Kidney epithelial cell (primary cell): ENCODE results near the gene PARP11. TPM values are rescaled to one million over a fixed set of nuclear protein-coding genes. Genes with fewer than 3 reads are reported as not detected.
A peak's percentile ranks its signal among the peaks of the same experiment; 100 is the strongest.

Experiments
- DNase-seq: peaks from one replicate; pipeline ENCODE4 v3.0.0-alpha.2; 2010; ENCODE audit warnings: low read depth
- H3K27me3 ChIP-seq: 2 replicates; pipeline ENCODE4 v1.6.0; 2011; ENCODE audit warnings: low read length; ENCODE audit not compliant: control insufficient read depth, insufficient read depth
- H3K36me3 ChIP-seq: 2 replicates; pipeline ENCODE4 v1.5.1; 2011; ENCODE audit warnings: low read length; ENCODE audit not compliant: control insufficient read depth, insufficient read depth
- H3K4me3 ChIP-seq: 2 replicates; pipeline ENCODE4 v1.5.1; 2011; ENCODE audit warnings: low read depth, mild to moderate bottlenecking, control low read depth, low read length
- total RNA-seq: library from RNA; depleted of rRNA; stranded (reverse); fragments of >200 nt; gene quantifications from 2 replicates; pipeline ENCODE4 v1.2.3, GENCODE V29; 2015
- TF ChIP-seq, protein P1 (sequence below): IDR thresholded peaks from 2 replicates; pipeline ENCODE4 v1.5.1; 2011; ENCODE audit warnings: mild to moderate bottlenecking, moderate library complexity, low read length, control low read depth, inconsistent platforms; ENCODE audit not compliant: insufficient read depth, poor library complexity, severe bottlenecking

PARP11 gene
- total RNA-seq, 1 donor from 2014 or later: 9.0 TPM

DNA sequence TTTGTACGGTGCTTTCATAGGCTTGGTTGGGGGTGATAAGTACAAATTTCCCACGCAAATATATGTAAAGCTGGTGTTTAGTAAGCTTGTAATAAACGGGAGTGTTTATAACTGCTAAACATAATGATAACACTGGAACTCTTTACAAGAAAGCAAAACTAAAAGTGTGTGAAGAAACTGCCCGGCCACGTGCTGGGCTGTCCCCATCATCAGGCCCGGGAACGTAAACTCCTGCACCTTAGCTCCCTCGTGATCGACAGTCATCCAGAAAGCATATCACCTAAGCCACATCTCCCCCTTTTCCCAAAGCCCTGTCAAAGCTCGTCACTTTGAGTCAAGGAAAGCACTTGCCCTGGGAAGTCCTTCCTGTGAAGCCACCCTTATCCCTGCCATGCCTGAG, 18.0 kb upstream of the PARP11 start:
- H3K27me3 ChIP-seq: peaks cover 2% of the 10 kb centered on the region
- H3K4me3 ChIP-seq: no peak overlapping the region
- H3K36me3 ChIP-seq: no peaks in the 10 kb centered on the region
- no peak for DNase-seq
- TF ChIP-seq, protein P1, sequence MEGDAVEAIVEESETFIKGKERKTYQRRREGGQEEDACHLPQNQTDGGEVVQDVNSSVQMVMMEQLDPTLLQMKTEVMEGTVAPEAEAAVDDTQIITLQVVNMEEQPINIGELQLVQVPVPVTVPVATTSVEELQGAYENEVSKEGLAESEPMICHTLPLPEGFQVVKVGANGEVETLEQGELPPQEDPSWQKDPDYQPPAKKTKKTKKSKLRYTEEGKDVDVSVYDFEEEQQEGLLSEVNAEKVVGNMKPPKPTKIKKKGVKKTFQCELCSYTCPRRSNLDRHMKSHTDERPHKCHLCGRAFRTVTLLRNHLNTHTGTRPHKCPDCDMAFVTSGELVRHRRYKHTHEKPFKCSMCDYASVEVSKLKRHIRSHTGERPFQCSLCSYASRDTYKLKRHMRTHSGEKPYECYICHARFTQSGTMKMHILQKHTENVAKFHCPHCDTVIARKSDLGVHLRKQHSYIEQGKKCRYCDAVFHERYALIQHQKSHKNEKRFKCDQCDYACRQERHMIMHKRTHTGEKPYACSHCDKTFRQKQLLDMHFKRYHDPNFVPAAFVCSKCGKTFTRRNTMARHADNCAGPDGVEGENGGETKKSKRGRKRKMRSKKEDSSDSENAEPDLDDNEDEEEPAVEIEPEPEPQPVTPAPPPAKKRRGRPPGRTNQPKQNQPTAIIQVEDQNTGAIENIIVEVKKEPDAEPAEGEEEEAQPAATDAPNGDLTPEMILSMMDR: no peak

DNA sequence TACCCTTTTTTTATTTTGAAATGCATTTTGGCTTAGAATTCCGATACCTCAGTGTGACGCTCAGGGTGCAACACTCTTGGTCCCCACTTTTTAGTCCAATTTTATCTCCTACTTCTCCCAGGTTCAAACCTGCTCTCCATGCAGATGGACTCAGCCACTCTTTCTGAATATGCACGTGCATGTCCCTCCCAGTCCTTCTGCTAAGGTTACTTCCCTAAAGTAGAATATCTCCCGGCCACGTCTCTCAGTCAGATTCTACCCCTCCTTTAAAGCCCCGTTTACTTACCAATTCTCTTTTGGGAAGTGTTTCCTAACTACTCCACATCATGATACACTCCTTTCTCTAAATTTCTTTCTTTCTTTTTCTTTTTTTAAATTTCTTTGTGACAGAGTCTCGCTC, 15.5 kb upstream of the PARP11 start:
- H3K4me3 ChIP-seq: no peak overlapping the region
- peaks cover 3% of the 10 kb centered on the region for H3K27me3 ChIP-seq
- DNase-seq: no peak
- H3K36me3 ChIP-seq: no peaks in the 10 kb centered on the region
- TF ChIP-seq, protein P1: no peak

DNA sequence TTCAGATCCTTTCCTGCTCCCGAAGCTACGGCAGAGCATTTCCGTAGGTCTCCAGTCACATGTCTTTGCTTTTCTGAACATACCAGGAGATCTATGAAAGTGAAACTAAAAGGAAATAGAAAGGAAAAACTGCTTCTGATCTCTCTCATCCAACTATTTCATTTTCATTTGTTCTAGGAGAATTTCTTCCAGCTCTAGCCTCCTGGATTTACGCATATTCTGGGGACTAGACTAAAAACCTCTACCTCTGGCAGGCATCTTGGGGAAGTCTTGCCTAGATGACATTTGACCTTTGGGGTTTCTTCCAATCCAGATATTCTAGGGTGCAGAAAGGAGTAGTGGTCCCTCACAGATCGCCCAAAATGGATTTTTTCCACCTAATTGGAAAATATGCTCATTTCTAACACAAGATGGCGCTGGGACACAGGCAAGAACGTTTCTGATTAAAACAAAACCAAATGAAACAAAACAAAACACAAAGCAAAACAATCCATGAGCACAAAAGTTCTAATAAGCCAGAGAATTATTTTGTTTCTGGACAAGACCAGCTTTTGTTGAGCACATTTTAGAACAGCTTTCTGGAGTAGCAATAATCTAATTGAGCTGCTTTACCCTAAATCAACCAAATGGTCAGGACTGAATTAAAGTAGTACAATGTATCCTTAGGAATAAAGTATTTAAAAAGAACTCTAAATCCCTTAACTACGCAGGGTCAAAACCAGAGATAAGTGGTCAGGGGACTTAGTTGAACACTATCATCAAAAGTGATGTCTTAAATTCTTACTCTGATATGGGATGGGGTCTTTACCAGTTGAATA, 12.3 kb upstream of the PARP11 start:
- TF ChIP-seq, protein P1: peak; percentile 69
- DNase-seq: no peak
- no peak overlapping the region for H3K4me3 ChIP-seq
- H3K36me3 ChIP-seq: no peaks in the 10 kb centered on the region
- peaks cover 3% of the 10 kb centered on the region for H3K27me3 ChIP-seq

DNA sequence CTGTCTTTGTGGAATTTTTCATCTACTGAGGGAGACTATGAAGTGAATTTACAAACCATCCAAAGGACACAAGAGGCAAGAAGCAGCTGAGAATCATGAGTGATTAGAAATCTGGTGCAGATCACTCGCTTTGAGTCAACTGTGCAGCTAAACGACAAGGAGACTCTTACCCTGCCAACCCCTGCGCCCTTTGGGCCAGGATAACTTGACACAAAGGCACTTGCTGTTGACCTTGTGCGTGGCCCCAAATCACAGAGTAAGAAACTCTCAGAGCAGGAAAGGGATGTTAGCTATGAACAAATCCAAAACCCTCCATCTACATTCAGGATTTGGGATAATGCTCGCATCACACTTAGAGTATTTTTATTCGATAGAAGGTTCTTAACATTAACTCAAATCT, 11.5 kb upstream of the PARP11 start:
- Histone ChIP-seq H3K27me3 (peaks cover 3% of the 10 kb centered on the region), H3K36me3 (no peaks in the 10 kb centered on the region), H3K4me3 (no peak overlapping the region)
- TF ChIP-seq, protein P1: no peak
- no peak for DNase-seq

DNA sequence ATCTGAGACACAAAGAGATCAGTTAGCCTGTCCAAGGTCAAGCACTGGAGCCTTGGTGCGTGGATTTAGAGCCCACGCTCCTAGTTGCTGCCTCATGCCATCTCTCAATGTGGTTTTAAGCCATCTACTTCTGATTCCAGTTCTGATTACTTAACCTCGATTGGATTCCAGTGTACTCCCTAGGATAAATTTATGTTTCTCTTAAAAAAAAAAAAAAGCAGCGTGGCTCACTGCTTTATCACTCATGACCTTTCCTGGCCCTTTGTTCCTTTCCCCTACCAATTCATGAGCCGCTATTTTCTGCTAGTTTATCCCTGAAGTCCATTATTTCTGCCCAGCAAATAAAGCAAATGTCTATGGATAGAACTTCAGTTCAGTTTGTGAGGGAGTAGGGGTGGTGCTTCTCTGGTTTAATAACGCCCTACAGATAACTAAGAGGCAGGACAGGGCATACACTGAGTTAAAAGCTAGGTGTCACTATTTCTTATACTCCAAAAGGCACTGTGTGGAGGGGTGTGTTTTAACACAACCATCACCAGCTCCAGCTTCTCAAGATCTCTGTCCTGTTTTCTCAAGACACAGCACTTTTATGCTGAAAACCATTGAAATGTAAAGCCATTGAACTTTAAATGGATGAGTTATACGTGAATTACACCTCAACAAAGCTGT, 9.8 kb upstream of the PARP11 start:
- DNase-seq: no peak
- no peak overlapping the region for H3K4me3 ChIP-seq
- no peaks in the 10 kb centered on the region for H3K36me3 ChIP-seq
- TF ChIP-seq, protein P1: peak; percentile 32
- peaks cover 3% of the 10 kb centered on the region for H3K27me3 ChIP-seq
